Ramos (cell line): Measurements from ENCODE around the gene NKD1.

Source experiments
- in situ Hi-C: fragments of 300-500 bp; cut with MboI; formaldehyde crosslinking; loops from one replicate; pipeline ENCODE4 v1.14.3; 2022; ENCODE audit warnings: low sequenced_read_pairs; ENCODE audit not compliant: unreplicated experiment

Gene NKD1

DNA sequence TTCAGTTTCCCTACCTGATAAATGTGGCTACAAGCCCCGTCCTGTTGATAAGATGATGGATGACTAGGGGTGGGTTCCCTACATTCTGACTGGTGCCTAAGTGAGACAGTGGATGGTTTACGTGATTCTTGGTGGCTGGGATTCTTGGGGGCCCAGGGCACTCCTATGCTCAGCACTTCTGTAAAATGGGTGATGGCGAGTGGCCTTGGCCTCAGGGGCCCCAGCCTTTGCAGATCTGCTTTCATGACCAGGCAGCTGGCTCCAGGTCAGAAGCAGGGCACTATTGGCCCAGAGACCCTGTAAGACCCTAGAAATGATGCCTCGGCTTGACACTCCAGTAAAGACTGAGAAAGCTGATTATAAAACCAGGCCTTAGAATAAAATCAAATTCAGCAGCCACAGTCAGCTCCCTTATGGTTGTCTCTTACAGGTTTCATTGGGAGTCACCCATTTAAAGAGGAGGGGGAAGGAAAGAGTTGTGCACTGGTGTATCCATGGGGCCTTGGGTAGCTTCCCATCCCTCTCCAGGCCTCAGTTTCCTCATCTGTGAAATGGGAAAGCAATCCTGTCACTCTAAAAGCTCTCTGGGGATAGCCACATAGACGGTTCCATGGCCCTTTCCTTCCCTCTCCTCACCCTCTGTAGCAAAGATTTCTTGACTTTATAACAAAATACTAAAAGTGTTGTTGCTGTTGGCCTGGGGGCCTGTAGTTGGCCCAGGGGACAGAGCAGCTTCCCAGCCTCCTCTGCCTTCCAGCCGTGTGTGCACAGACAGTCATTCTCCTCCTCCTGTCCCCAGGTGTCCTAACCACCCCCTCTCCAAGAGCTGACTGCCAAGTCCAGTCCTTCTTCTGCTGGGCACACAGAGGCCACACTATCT, 131.7 kb downstream of the NKD1 start:
- in situ Hi-C loops: loop anchor here (10.0 kb wide), 1 partner anchor 125 kb away; no protein-coding TSS in a partner anchor

DNA sequence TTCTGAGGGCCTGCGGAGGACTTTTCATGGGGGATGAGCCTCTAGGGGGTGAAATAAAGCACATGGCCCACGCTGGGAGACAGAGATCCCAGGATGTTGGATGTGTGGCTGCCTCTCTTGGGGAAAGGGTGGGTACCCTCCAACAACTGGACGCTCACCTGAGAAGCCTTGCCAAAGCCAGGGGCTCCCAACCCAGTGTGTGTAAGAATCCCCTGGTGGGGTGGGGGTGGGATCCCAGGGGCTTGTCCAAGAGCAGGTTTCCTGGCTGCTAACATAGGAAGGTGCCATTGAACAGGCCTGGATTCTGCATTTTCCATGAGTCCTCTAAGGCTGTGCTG, 132.3 kb downstream of the NKD1 start:
- in situ Hi-C loops: no loop called here

DNA sequence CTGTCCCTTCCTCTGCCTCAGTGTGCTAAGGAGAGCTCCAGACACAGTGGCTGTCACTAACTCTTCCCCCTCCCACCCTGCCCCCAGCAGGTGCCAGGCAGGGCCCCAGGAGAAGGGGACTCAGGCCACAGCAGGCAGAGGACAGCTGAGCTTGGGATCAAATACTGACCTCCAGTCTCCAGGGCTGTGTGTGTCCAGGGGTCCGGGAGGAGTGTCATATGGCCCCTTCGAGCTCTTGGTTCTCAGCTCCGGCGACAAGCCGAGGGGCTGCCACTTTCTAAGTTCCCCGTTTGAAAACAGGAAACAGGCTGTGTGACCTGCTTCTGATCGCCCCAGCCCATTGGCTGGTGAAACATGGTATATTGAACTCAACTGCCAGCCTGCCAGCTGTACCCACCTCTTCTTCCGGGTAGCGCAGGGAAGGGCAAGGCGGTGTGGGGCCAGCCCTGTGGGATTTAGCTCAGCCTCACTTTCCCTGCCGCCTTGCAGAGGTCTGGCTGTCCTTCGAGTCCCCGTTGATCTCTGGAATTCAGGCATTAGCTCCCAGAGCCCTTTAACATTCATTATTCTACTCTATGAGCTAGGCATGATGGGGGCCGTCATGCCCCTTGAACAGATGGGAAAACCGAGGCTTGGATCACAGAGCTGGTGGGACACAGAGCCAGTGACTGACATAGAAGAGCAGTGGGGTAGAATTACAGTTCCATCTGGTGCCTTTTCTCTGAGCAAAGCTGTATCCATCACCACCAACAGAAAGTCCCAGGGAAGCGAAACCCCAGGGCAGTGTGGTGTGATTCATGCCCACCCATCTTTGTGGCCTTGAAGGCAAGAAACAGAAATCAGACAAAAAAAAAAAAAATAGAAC, 133.1 kb downstream of the NKD1 start, which contains the start of gene SNX20:
Gene SNX20, minus strand, starts transcription at position 292 of the 865 bp plus-strand sequence. CDS start 3,786 bp downstream, outside the sequence.
- in situ Hi-C loops: no loop called here

DNA sequence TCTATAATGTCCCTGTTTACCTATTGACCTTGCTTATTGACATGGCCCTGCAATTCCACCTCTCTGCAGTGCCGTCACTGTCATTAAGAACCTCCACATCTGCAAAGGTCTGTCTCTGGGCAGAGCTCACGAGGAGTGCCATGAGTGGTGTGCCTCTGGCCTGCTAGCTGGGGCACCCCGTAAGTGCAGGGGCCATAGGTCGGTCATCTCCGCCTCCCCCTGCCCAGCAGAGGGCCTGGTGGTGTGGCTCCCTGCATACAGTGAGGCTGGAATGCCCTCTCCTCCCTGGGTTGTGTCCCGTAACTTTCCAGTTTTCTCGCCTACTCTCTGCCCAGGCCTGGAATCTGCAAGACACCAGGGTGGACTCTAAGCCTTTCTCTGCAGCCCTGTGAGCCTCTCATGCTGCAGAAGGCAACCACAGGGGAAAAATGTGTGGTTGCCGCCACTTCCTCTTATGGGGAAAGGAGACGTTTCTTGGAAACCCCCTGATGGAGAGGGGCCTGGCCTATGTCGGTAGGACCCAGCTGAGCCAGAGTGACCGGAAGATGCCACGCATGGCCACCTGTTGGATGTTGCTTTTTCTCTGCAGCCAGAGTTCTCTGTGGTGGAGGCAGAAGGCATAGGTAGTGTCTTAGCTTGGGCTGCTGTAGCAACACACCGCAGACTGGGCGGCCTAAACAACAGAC, 135.6 kb downstream of the NKD1 start:
- in situ Hi-C loops: no loop called here

DNA sequence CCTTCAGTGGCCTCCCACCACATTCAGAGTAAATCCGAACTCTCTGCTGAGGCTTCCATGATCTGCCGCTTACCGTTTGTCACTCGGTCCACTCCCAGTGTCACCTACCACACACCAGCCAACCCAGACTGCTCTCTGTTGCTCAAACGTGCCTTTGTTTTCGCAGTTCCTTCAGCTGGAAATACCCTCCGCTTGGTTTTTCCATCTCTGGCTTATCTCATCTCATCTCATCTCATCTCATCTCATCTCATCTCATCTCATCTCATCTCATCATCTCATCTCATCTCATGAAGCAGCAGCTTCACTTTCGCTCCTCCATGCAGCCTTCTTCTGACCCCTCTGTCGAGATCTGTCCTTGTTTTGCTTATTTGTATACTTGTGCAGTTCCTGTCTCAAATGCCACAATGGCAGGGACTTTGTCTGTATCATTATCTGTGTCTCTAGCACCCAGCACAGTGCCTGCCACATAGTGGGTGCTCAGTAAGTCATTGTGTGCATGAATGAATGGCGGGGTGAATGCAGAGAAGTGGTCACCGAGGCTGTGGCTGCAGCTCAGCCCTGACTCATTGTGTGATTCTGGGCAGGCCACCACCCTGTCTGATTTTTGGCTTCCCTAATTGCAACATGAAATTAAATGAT, 136.7 kb downstream of the NKD1 start:
- in situ Hi-C loops: no loop called here

DNA sequence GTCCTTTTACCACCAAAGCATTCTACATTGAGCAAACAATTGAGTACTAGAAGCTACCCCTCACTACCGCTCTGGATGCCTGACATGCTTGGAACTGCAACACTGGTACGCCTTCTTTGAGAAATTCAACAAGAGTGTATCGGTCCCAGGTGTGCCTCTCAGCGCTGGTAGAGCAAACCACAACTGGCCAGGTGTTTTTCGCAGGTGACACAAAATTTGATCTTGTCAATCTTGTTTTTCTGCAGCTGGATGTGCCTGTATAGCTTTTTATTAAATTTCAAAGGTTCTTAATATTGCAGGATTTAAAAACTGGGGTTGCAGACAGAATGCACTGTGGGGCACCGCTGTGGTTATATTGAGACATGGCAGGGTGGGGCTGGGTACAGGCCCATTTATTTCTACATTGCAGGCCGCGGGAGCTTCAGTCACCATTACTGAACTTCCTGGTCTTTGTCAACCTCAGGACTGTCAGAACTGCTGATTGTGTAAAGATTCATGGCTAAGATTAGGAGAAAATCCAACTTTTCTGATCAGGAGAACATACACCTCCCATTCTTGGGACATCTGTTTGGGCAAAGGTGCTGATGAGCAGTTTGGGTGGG, 137.4 kb downstream of the NKD1 start:
- in situ Hi-C loops: no loop called here

DNA sequence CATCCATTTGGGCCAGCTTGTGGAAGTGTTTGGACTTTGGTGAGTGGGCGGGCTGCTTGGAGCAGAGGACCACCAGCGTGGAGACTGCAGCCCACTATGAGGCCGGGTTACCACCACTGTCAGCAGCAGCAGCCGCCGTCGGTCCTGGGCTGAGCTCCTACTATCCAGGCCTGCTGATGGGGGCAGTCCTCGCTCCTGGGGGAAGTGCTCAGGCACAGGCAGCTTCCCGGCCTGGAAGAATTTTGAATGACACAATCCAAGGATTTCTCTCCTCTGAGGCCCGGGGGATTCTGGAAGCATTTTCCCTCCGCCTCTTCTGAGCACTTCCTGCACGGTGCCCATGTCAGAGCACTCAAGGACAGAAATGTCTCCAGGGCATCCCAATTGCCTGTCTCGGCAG, 139.9 kb downstream of the NKD1 start:
- in situ Hi-C loops: no loop called here

DNA sequence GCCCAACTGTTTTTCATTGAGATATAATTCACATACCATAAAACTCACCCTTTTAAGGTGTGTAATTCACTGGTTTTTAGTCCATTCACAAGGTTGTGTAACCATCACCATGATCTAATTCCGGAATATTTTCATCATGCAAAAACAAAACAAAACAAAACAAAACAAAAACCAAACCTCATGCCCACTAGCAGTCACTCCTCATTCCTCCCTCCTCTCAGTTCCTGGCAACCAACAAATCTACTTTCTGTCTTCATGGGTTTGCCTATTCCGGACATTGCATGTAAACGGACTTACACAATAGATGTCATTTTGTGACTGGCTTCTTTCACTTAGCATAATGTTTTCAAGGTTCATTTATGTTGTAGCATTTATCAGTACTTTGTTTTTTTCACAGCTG, 140.7 kb downstream of the NKD1 start:
- in situ Hi-C loops: no loop called here

DNA sequence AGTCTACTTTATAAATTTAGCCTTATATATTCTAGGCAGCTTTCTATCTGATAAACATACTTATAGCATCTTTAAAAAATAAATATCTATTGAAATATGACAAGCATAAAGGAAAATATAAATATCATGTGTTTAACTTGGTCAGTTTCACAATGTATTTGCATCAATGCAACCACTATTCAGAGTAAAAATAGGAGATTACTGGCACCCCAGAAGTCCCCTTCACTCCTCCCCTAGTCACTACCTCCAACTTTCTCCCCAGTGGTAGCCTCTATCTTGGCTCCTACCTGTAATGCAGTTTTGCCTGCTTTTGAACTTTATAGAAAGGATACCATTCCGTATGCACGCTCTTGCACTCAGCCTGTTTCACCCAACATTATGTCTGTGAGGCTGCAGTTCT, 142.0 kb downstream of the NKD1 start:
- in situ Hi-C loops: no loop called here

DNA sequence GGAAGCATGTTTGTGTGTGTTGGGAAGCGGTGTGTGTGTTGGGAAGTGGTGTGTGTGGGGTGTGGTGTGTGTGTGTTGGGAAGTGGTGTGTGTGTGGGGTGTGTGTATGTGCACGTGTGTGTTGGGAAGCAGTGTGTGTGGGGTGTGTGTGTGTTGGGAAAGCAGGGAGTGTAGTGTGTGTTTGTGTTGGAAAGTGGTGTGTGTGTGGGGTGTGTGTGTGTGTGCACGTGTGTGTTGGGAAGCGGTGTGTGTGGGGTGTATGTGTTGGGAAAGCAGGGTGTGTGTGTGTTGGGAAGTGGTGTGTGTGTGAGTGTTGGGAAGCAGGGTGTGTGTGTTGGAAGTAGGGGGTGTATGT, 144.4 kb downstream of the NKD1 start:
- in situ Hi-C loops: no loop called here

DNA sequence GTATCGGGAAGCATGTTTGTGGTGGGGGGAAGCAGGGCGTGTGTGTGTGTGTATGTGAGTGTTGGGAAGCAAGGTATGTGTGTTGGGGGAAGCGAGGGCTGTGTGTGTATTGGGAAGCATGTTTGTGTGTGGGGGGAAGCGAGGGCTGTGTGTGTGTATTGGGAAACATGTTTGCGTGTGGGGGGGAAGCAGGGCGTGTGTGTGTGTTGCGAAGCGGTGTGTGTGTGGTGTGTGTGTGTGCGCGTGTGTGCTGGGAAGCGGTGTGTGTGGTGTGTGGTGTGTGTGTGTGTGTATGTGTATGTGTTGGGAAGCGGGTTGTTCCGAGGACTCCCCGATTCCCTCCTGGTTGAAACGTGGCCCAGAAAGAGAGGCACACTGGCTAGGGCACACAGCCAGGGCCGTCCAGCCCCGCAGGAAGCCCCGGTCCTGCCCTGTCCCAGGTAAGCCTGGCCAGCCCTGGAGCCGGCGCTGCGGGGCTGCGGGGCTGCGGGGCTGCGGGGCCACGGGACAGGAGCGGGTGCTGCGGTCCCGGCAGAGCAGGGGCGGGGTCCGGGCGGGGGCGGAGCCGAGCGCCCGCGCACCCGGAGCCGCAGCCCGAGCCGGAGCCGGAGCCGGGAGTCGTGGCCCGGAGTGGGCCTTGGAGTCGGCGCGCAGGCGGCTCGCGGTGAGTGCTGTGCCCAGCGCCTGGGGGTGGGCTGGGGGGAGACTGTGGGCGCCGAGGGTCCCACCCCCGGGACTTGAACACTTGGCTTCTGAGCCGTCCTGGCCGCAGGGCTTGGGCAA, 145.0 kb downstream of the NKD1 start, which contains the start of gene NOD2:
Gene NOD2, plus strand, starts transcription at position 608 of the 783 bp plus-strand sequence. CDS start 5,890 bp downstream, outside the sequence.
- in situ Hi-C loops: no loop called here

DNA sequence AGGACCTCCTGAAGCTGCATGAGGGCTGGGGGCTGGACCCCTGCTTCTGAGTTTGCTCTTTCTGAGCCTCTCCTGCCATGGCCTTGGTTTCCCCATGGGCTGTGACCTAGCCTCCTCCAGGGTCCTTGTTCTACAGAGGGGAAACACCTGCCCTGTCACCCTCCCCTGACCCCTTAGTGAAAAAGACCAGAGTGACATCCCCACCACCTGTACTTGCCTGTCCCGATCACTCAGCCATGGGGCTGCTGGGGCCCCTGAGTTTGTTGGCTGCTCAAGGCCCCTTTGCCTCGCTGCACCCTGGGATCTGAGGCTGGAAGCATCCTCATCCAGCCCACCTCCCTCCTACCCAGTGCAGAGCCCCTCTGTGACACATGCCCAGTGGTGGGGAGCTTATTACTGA, 146.0 kb downstream of the NKD1 start:
- in situ Hi-C loops: no loop called here

DNA sequence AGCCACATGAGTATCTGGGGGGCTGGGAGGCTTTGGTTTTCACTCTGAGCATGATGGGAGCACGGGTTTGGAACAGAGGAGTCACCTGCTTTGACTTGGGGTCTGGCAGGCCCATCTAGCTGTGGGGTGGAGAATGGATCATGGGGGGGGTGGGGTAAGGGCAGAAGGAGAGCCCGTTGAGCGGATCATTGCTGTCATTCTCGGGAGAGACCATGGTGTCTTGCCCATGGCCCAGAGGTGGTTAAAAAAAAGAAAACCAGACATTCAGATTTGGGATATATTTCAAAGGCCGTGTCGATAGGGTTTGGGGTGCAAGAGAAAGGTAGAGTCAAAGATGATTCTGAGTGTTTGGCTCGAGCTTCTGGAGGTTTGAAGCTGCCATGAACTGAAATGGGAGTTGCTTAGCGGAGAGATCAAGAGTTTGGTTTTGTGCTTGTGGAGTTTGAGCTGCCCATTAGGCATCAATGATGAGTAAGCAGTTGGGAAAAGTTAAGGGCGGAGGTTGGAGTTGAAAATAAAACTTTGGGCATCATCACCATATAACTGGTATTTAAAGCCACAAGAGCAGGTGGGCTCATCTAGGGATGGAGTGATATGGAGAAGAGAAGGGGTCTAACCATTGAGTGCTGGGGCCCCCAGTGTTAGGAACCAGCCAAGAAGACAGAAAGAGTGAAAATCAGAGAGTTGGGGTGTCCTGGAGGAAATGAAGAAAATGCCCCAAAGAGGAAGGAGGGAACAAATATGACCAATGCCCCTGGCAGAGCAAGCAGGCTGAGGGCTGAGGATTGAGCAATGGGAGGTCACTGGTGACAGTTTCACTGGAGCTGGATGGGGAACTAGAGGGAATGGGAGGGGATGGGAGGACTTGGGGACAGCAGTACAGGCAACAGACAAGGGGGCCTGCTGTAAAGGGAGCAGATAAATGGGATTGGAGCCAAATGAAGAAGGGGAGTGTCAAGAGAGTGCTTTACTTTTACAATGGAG, 147.1 kb downstream of the NKD1 start:
- in situ Hi-C loops: no loop called here

DNA sequence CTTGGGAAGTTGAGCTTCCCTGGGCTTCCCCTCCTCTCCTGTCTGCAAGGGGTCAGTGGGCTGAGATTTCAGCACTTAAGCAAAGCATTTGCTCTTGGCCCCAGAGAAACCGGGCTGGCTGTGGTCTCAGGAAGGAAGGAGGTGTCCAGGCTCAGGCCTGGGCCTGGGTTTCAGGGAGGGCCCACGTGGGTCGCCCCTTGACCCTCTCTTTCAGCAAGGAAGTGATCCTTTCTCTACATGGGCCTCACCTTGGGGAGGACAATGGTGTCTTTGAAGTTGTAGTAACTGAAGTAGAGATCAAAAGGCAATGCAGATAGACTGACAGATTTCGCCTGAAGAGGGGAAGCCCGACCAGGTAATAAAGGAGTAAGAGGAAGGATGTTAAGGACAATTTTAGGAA, 147.9 kb downstream of the NKD1 start:
- in situ Hi-C loops: no loop called here

DNA sequence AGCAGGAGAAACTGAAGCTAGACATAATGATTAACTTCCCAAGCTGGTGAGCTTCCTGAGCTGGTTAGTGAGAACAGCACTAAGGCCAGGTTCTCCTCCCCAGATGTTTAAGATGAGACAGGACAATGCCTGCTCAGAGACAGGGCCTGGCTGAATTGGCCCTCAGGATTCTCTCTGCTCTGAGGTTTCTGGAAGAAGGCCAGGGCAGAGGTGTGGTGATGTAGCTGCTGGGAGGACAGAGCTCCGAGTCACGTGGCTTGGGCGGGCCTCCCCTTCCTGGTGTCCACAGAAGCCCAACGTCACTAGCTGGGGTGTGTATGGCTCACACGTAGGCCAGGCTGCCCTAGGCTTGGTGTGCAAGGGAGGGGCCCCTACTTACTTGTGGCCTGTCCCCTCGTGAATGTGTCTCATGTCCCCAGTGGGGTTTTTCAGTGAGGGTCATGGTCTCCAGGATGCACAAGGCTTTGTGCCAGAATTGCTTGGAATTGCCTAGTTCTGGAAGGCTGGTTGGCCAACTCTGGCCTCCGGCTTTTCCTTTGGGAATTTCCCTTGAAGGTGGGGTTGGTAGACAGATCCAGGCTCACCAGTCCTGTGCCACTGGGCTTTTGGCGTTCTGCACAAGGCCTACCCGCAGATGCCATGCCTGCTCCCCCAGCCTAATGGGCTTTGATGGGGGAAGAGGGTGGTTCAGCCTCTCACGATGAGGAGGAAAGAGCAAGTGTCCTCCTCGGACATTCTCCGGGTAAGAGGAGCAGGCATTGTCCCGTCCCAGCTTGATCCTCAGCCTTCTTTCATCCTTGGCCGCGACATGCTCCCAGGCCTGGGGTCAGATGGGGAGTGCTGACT, 148.6 kb downstream of the NKD1 start:
- in situ Hi-C loops: no loop called here

DNA sequence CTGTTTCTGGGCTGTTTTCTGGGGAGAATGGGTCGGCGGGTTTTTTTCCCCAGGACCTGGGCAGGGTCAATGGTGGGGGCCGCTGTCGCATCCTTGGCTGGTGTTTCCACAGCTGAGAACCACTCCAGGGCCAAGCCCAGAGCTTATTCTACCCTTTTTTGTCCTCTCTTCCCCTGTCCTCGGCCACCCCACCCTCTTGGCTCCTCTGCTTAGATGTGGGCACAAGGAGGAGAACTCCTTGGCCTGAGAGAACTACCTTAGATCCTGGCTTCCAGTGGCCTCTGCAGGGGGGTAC, 149.2 kb downstream of the NKD1 start:
- in situ Hi-C loops: no loop called here
